ENCODE results near the gene MARCHF6.

GRCh38 chr5:10376544-10376943, 23.0 kb downstream of the MARCHF6 start:
- TF ChIP-seq FOSL2 (IDR thresholded peaks at IDR 0.05; ENCODE audit: borderline replicate concordance, low read depth) (no peak), USF2 (IDR thresholded peaks at IDR 0.05; ENCODE audit: borderline replicate concordance, low read depth, low read length) (no peak), EP300 (IDR thresholded peaks at IDR 0.05; ENCODE audit: borderline replicate concordance in 1 of 2, low read depth in 1 of 2, low read length in 1 of 2) (no peak), CTCF (IDR thresholded peaks at IDR 0.05) (no peak), ELF1 (IDR thresholded peaks at IDR 0.05) (no peak), TAF1 (IDR thresholded peaks at IDR 0.05; ENCODE audit: borderline replicate concordance, low read depth, low read length) (no peak), EZH2phosphoT487 (IDR thresholded peaks at IDR 0.05; ENCODE audit: borderline replicate concordance, low read depth) (no peak)

All from SK-N-SH (cell line).